NB4 (cell line): ENCODE measurements around the gene PPFIA2.

ENCODE experiments used
- CTCF ChIP-seq: IDR thresholded peaks from one replicate; pipeline ENCODE4 v1.5.1; 2012; ENCODE audit warnings: low read depth, low read length
- MAX ChIP-seq: IDR thresholded peaks from 2 replicates; pipeline ENCODE4 v1.6.1; 2011; ENCODE audit warnings: low read depth, low read length
- MYC ChIP-seq: IDR thresholded peaks from 2 replicates; pipeline ENCODE4 v1.6.1; 2011; ENCODE audit warnings: low read depth, low read length
- POLR2A ChIP-seq: IDR thresholded peaks from 2 replicates; pipeline ENCODE4 v1.6.1; 2011; ENCODE audit warnings: mild to moderate bottlenecking; ENCODE audit not compliant: insufficient read length; ENCODE audit errors: extremely low read depth

GRCh38 chr12:81274637-81275529, 484.3 kb downstream of the PPFIA2 start:
- TF ChIP-seq CTCF = no peak
- no peak for TF ChIP-seq POLR2A
- no peak for TF ChIP-seq MAX
- TF ChIP-seq MYC = no peak
